DMS 273 treated with DMSO at 0.1 percent for 48 hours (cell line): ENCODE results near the gene CFAP70.

ENCODE experiments used
- DNase-seq: peaks from one replicate; lab custom pipeline; 2025; lab: John Stamatoyannopoulos, UW

The CFAP70 gene

DNA sequence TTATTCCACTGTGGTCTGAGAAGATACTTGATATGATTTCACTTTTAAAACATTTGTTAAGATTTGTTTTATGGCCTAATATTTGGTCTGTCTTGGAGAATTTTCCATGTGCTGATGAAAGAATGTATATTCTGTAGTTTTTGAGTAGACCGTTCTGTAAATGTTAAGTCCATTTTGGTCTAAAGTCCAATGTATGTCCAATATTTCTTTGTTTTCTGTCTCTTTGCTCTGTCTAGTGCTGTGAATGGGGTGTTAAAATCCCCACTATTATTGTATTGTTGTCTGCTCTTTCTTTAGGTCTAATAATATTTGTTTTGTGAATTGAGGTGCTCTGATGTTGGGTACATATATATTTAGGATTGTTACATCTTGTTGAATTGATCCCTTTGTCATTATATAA, 142.9 kb downstream of the CFAP70 start:
- no peak for DNase-seq

- DNase-seq = no peak
Measured at GRCh38 chr10:73211106-73211811, 147.4 kb downstream of the CFAP70 start.

DNA sequence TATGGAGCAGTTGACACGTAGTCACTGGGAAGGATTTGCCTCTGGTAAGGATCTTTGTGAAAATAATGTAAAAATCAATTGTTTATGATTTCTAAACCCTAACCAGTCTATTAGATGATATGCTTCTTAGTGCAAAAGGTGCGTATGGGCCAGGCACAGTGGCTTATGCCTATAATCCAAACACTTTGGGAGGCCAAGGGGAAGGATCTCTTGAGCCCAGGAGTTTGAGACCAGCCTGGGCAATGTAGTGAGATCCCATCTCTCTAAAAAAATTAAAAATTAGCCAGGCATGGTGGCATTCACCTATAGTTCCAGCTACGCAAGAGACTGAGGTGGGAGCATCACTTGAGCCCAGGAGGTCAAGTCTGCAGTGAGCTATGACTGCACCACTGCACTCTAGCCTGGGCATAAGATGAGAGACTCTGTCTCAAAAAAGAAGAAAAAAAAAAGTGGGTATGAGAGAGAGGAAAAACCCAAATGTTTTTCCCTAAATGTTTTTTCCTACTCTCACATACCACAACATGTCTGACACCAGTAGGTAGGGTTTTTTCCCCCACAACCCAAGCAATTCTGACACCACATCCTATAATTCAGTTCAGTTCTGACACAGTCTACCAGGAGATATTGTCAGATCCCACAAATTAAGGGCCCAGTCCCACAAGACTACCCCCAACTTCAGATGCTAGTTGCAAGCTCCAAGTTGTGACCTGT, 148.1 kb downstream of the CFAP70 start:
- no peak for DNase-seq

DNA sequence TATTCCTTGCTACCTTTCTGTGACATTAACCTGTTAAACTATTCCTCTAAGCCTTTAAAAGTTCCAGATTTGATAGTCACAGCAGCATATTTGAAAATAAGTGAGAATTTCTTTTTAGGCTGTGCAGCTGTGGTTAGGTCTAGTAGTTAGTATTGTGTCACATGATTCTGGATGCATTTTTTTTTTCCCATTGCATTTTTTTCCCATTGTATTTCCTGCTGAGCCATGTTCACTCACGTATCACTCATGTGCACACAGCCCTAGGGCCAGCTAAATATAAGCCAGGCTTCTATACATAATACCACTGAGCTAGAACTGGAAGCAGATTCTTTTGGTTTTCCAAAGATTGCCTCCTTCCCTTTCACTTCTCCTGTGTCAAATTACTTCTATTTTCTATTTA, 149.0 kb downstream of the CFAP70 start:
- DNase-seq = no peak

GRCh38 chr10:73207883-73208282, 150.8 kb downstream of the CFAP70 start:
- no peak for DNase-seq

DNA sequence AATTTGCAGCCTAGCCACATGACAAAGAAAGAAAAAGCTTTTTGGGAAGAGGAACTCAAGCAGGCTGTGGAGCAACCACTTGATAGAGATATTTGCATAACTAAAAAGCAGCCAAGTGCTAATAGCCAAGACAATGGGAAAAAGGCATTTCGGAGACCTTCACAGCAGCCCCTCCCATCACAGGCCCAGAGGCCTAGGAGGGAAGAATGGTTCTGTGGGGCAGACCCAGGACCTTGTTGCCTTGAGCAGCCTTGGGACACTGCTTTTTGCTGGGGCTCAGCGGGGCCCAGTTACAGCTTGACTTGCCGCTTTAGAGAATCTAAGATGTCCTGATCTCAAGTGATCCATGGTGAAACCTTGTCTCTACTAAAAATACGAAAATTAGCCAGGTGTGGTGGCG, 152.3 kb downstream of the CFAP70 start:
- no peak for DNase-seq

DNA sequence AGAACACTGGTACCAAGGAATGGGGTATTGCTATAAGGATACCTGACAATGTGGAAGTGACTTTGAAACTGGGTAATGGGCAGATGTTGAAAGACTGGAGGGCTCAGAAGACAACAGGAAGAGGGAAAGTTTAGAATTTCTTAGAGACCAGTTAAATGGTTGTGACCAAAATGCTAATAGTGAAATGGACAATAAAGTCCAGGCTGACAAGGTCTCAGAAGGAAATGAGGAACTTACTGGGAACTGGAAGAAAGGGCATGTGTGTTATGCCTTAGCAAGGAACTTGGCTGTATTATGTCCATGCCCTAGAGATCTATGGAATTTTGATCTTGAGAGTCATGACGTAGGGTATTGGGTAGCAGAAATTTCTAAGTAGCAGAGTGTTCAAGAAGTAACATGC, 152.8 kb downstream of the CFAP70 start:
- DNase-seq = no peak

DNA sequence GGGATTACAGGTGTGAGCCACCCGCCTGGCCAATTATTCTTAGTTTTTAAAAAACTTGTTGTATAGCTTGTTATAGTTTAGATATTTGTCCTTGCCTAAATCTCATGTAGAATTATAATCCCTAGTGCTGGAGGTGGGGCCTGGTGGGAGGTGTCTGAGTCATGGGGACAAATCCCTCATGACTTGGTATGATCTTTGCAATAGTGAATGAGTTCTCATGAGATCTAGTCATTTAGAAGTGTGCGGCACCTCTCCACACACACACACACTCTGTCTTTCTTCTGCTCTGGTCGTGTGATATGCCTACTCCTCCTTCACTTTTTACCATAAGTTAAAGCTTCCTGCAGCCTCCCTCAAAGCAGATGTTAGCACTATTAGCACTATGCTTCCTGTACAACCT, 153.6 kb downstream of the CFAP70 start:
- DNase-seq = no peak
